IMR-90 (cell line): ENCODE results near the gene SLC17A9.

Experiments used
- RCOR1 ChIP-seq: IDR thresholded peaks from 2 replicates; pipeline ENCODE4 v1.6.1; 2012; ENCODE audit warnings: mild to moderate bottlenecking, low read length, improper control_type of control experiment; ENCODE audit not compliant: insufficient replicate concordance
- TF ChIP-seq, protein P1 (sequence below): conservative IDR thresholded peaks from 2 replicates; pipeline ENCODE4 v1.5.1; 2012; ENCODE audit warnings: mild to moderate bottlenecking, low read depth, low read length, improper control_type of control experiment

DNA sequence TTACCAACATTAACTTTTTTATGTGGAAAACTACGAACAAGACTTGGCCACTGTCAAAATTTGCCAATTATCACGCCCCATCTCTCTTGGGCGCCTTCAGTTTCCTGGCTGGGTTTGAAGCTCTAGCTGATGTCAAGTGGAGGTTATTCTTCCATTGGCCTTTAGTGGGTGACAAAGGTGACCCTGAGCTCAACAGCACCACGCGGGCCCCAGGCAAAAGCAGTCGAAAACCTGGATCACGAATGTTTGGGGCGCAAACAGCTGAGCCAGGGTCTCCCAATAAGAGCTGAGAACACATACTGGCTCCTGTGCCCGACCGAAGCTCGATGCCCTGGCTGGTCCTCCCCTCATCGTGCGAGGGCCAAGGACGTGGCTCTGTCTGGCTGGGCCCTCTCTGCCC lies 26.8 kb downstream of the SLC17A9 start:
- TF ChIP-seq, protein P1, sequence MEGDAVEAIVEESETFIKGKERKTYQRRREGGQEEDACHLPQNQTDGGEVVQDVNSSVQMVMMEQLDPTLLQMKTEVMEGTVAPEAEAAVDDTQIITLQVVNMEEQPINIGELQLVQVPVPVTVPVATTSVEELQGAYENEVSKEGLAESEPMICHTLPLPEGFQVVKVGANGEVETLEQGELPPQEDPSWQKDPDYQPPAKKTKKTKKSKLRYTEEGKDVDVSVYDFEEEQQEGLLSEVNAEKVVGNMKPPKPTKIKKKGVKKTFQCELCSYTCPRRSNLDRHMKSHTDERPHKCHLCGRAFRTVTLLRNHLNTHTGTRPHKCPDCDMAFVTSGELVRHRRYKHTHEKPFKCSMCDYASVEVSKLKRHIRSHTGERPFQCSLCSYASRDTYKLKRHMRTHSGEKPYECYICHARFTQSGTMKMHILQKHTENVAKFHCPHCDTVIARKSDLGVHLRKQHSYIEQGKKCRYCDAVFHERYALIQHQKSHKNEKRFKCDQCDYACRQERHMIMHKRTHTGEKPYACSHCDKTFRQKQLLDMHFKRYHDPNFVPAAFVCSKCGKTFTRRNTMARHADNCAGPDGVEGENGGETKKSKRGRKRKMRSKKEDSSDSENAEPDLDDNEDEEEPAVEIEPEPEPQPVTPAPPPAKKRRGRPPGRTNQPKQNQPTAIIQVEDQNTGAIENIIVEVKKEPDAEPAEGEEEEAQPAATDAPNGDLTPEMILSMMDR = no peak
- TF ChIP-seq RCOR1 = no peak
